OCI-LY1 (cell line): ENCODE data around the gene NKTR.

ENCODE experiments used
- H2AFZ ChIP-seq: fragments of 200-600 bp; sonication (generic), shearing (Covaris generic); 2 replicates; pipeline ENCODE4 v1.6.0; 2014; ENCODE audit warnings: antibody characterized with exemption, mild to moderate bottlenecking, low read length
- H3F3A ChIP-seq: fragments of 200-600 bp; sonication (generic), shearing (Covaris generic); 2 replicates; pipeline ENCODE4 v1.6.0; 2014; ENCODE audit warnings: mild to moderate bottlenecking, antibody characterized with exemption, low read length, moderate library complexity; ENCODE audit not compliant: insufficient read depth
- H3K27ac ChIP-seq: fragments of 200-600 bp; sonication (generic); 2 replicates; pipeline ENCODE4 v1.5.1; 2014; ENCODE audit warnings: low read length, mixed run types, mild to moderate bottlenecking, low read depth; ENCODE audit not compliant: poor library complexity, severe bottlenecking
- H3K27me3 ChIP-seq: fragments of 200-600 bp; sonication (generic); 2 replicates; pipeline ENCODE4 v1.6.0; 2014; ENCODE audit warnings: antibody characterized with exemption, mild to moderate bottlenecking, low read length, moderate library complexity; ENCODE audit not compliant: insufficient read depth
- H3K36me3 ChIP-seq: fragments of 200-600 bp; sonication (generic); 2 replicates; pipeline ENCODE4 v1.6.1; 2014; ENCODE audit warnings: mild to moderate bottlenecking, antibody characterized with exemption, low read length, moderate library complexity, mixed read lengths; ENCODE audit not compliant: insufficient read depth
- H3K4me1 ChIP-seq: fragments of 200-600 bp; sonication (generic); 2 replicates; pipeline ENCODE4 v1.5.1; 2014; ENCODE audit warnings: mild to moderate bottlenecking, low read length, moderate library complexity; ENCODE audit not compliant: insufficient read depth, severe bottlenecking
- H3K4me2 ChIP-seq: fragments of 200-600 bp; sonication (generic), shearing (Covaris generic); 2 replicates; pipeline ENCODE4 v1.6.1; 2014; ENCODE audit warnings: low read length
- H3K4me3 ChIP-seq: fragments of 200-600 bp; sonication (generic); 2 replicates; pipeline ENCODE4 v1.5.1; 2014; ENCODE audit warnings: low read length, low read depth, mild to moderate bottlenecking, mixed read lengths; ENCODE audit not compliant: poor library complexity, severe bottlenecking
- H3K79me2 ChIP-seq: fragments of 200-600 bp; shearing (Covaris generic); 2 replicates; pipeline ENCODE4 v1.6.1; 2016; ENCODE audit warnings: mixed run types, low read length, mixed read lengths; ENCODE audit not compliant: insufficient read depth
- H3K9ac ChIP-seq: fragments of 200-600 bp; sonication (generic), shearing (Covaris generic); 2 replicates; pipeline ENCODE4 v1.6.1; 2014; ENCODE audit warnings: mild to moderate bottlenecking, low read length, mixed read lengths
- H3K9me2 ChIP-seq: fragments of 200-600 bp; sonication (generic), shearing (Covaris generic); 2 replicates; pipeline ENCODE4 v1.6.1; 2014; ENCODE audit warnings: low read depth, mild to moderate bottlenecking, low read length, mixed read lengths
- H3K9me3 ChIP-seq: fragments of 200-600 bp; shearing (Covaris generic); 2 replicates; pipeline ENCODE4 v1.6.1; 2014; ENCODE audit warnings: low read length, mixed read lengths
- H4K20me1 ChIP-seq: fragments of 200-600 bp; sonication (generic), shearing (Covaris generic); 2 replicates; pipeline ENCODE4 v1.6.0; 2016; ENCODE audit warnings: mild to moderate bottlenecking, low read length; ENCODE audit not compliant: insufficient read depth
- CTCF ChIP-seq: fragments of 200-600 bp; sonication (generic), shearing (Covaris generic); IDR thresholded peaks from 2 replicates; pipeline ENCODE4 v1.5.1; 2017; ENCODE audit warnings: mild to moderate bottlenecking, antibody characterized with exemption, low read length, moderate library complexity, mixed read lengths
- EZH2 ChIP-seq: fragments of 200-600 bp; sonication (generic), shearing (Covaris generic); IDR thresholded peaks from 2 replicates; pipeline ENCODE4 v1.8.0; 2017; ENCODE audit warnings: borderline replicate concordance, mixed run types, mild to moderate bottlenecking, antibody characterized with exemption, low read length, moderate library complexity, mixed read lengths

NKTR gene

GRCh38 chr3:42666022-42666421, 65.5 kb downstream of the NKTR start:
- Histone ChIP-seq H3K36me3 (no peaks in the 10 kb centered on the region), H3K9me2 (no peaks in the 10 kb centered on the region), H3K27ac (no peak overlapping the region), H3K4me1 (peaks cover 12% of the 10 kb centered on the region), H3K79me2 (no peaks in the 10 kb centered on the region), H3K4me2 (no peak overlapping the region), H4K20me1 (no peaks in the 10 kb centered on the region), H3K4me3 (no peak overlapping the region), H3K9me3 (no peaks in the 10 kb centered on the region), H2AFZ (no peak overlapping the region), H3K9ac (no peak overlapping the region), H3K27me3 (no peaks in the 10 kb centered on the region), H3F3A (no peaks in the 10 kb centered on the region)
- TF ChIP-seq EZH2: no peak
- no peak for TF ChIP-seq CTCF

- Histone ChIP-seq H2AFZ (no peak overlapping the region), H3K36me3 (no peaks in the 10 kb centered on the region), H3K4me1 (peaks cover 12% of the 10 kb centered on the region), H3K79me2 (no peaks in the 10 kb centered on the region), H4K20me1 (no peaks in the 10 kb centered on the region), H3K4me2 (no peak overlapping the region), H3K9me2 (no peaks in the 10 kb centered on the region), H3K4me3 (no peak overlapping the region), H3F3A (no peaks in the 10 kb centered on the region), H3K9me3 (no peaks in the 10 kb centered on the region), H3K27ac (no peak overlapping the region), H3K27me3 (no peaks in the 10 kb centered on the region), H3K9ac (no peak overlapping the region)
- TF ChIP-seq EZH2 (no peak), CTCF (no peak)
Observed at GRCh38 chr3:42666577-42666998, 66.1 kb downstream of the NKTR start.

- no peaks in the 10 kb centered on the region for H3K36me3 ChIP-seq
- H3K9me3 ChIP-seq: no peaks in the 10 kb centered on the region
- no peak overlapping the region for H3K4me2 ChIP-seq
- no peaks in the 10 kb centered on the region for H3F3A ChIP-seq
- no peaks in the 10 kb centered on the region for H4K20me1 ChIP-seq
- H3K79me2 ChIP-seq: no peaks in the 10 kb centered on the region
- H3K9me2 ChIP-seq: no peaks in the 10 kb centered on the region
- TF ChIP-seq CTCF: no peak
- no peak for TF ChIP-seq EZH2
- no peak overlapping the region for H3K4me3 ChIP-seq
- H3K27me3 ChIP-seq: no peaks in the 10 kb centered on the region
- H3K4me1 ChIP-seq: peaks cover 12% of the 10 kb centered on the region
- no peak overlapping the region for H3K9ac ChIP-seq
- H2AFZ ChIP-seq: no peak overlapping the region
- H3K27ac ChIP-seq: no peak overlapping the region
Observed at GRCh38 chr3:42667096-42667522, 66.6 kb downstream of the NKTR start.
